K562 (cell line): Measurements from ENCODE around the gene RAPGEF5. TPM values are rescaled to one million over a fixed set of nuclear protein-coding genes. Genes with fewer than 3 reads are reported as not detected.

Experiments used
- ATAC-seq: fragments of 200-7000 bp; cut with Tn5 transposase; 3 replicates; pipeline ENCODE4 v1.9.1; 2020; ENCODE audit warnings: moderate library complexity
- BruUV-seq: library from RNA; stranded (reverse); fragments of 400-500 nt; replicated peaks from 2 replicates; lab custom pipeline; 2021; lab: Mats Ljungman, UMichigan
- CTCF ChIA-PET: fragments of 300-600 bp; formaldehyde crosslinking; extraction: SDS; loops from one replicate; lab custom pipeline; 2021; ENCODE audit warnings: low intra/inter-chr PET ratio; lab: Yijun Ruan, JAX
- POLR2A ChIA-PET: fragments of 300-600, 350-650 bp; sonication (Branson Sonifier 250); formaldehyde crosslinking; extraction: SDS; loops from one replicate; lab custom pipeline; 2021; ENCODE audit warnings: antibody characterized with exemption, inconsistent platforms; lab: Yijun Ruan, JAX
- DNase-seq, 4 experiments: peaks; one replicate each; pipeline versions ENCODE4 v3.0.0 to v3.0.0-alpha.2; 2011 to 2018; ENCODE audit warnings: low spot score in 3 of 4, mixed read lengths in 3 of 4; ENCODE audit errors: extremely low read depth in 1 of 4
- FAIRE-seq: peaks from 2 replicates; lab custom pipeline; 2011; peaks lifted over from hg19 to GRCh38; lab: Jason Lieb, UNC
- H2AFZ ChIP-seq: 2 replicates; pipeline ENCODE4 v1.6.0; 2011; ENCODE audit warnings: low read depth, low read length, control low read depth, inconsistent platforms
- H3K27ac ChIP-seq: fragments of 200-600 bp; 3 replicates; pipeline ENCODE4 v1.8.0; 2011; ENCODE audit warnings: low read depth, mild to moderate bottlenecking, control low read depth, inconsistent platforms, low read length, moderate library complexity, mixed read lengths; ENCODE audit errors: extremely low read depth
- H3K27me3 ChIP-seq, 2 experiments: fragments of 300-600 bp in 1 of 2; 2 replicates in 1 of 2; 3 replicates in 1 of 2; pipeline versions ENCODE4 v1.6.0 to v1.8.0; 2011; ENCODE audit warnings: inconsistent platforms in 2 of 2, low read length in 2 of 2, mild to moderate bottlenecking in 1 of 2, mixed read lengths in 1 of 2, moderate library complexity in 1 of 2; ENCODE audit not compliant: control insufficient read depth in 2 of 2, insufficient read depth in 2 of 2
- H3K36me3 ChIP-seq: fragments of 300-600 bp; 3 replicates; pipeline ENCODE4 v1.8.0; 2011; ENCODE audit warnings: mild to moderate bottlenecking, low read length, inconsistent platforms; ENCODE audit not compliant: control insufficient read depth, insufficient read depth
- H3K4me1 ChIP-seq, 2 experiments: fragments of 200-600 bp in 1 of 2; replicated peaks in 1 of 2; 2 replicates in 1 of 2; 3 replicates in 1 of 2; pipeline versions ENCODE4 v1.5.1 to v1.8.0; 2011; ENCODE audit warnings: inconsistent platforms in 2 of 2, low read length in 2 of 2, mild to moderate bottlenecking in 1 of 2, mixed read lengths in 1 of 2, moderate library complexity in 1 of 2; ENCODE audit not compliant: control insufficient read depth in 2 of 2, insufficient read depth in 2 of 2
- H3K4me2 ChIP-seq: 2 replicates; pipeline ENCODE4 v1.6.1; 2011; ENCODE audit warnings: low read length, control low read depth, inconsistent platforms, mixed read lengths; ENCODE audit not compliant: insufficient read depth
- H3K4me3 ChIP-seq: fragments of 200-600 bp; sonication (generic), shearing (Covaris generic); 2 replicates; pipeline ENCODE4 v1.5.1; 2016; ENCODE audit warnings: control low read depth, inconsistent platforms
- H3K79me2 ChIP-seq: fragments of 200-600 bp; 3 replicates; pipeline ENCODE4 v1.8.0; 2011; ENCODE audit warnings: low read length, inconsistent platforms; ENCODE audit not compliant: control insufficient read depth, insufficient read depth
- H3K9ac ChIP-seq, 2 experiments: 2 replicates each; pipeline versions ENCODE4 v1.6.0 to v1.6.1; 2011; ENCODE audit warnings: low read depth in 2 of 2, low read length in 2 of 2, control low read depth in 1 of 2, inconsistent platforms in 1 of 2, mild to moderate bottlenecking in 1 of 2, mixed read lengths in 1 of 2; ENCODE audit not compliant: insufficient read depth in 1 of 2
- H3K9me1 ChIP-seq: one replicate; pipeline ENCODE4 v1.6.0; 2011; ENCODE audit warnings: inconsistent platforms, mild to moderate bottlenecking, low read length, moderate library complexity; ENCODE audit not compliant: control insufficient read depth, insufficient read depth
- H3K9me3 ChIP-seq: replicated peaks from 2 replicates; pipeline ENCODE4 v1.5.1; 2011; ENCODE audit warnings: low read depth, low read length, inconsistent platforms; ENCODE audit not compliant: control insufficient read depth, insufficient read depth
- H4K20me1 ChIP-seq: replicated peaks from 2 replicates; pipeline ENCODE4 v1.6.1; 2011; ENCODE audit warnings: low read length, inconsistent platforms, mixed read lengths; ENCODE audit not compliant: control insufficient read depth, insufficient read depth
- CHD1 ChIP-seq: fragments of 200-600 bp; sonication (generic); IDR thresholded peaks from one replicate; pipeline ENCODE4 v1.6.1; 2012; ENCODE audit warnings: mild to moderate bottlenecking, moderate library complexity, low read length, inconsistent platforms
- ETS2 ChIP-seq: IDR thresholded peaks from 2 replicates; pipeline ENCODE4 v1.6.1; 2016; ENCODE audit warnings: borderline replicate concordance, missing genetic modification characterization, mild to moderate bottlenecking, moderate library complexity, missing compliant biosample characterization; ENCODE audit not compliant: poor library complexity, severe bottlenecking
- FOXP1 ChIP-seq: sonication (generic); formaldehyde crosslinking; IDR thresholded peaks from 2 replicates; pipeline ENCODE4 v1.8.0; 2022; ENCODE audit warnings: mild to moderate bottlenecking, missing genetic modification reagents
- GTF2E2 ChIP-seq: fragments of 200-800 bp; sonication (Bioruptor generic); IDR thresholded peaks from 2 replicates; pipeline ENCODE4 v1.6.1; 2016; ENCODE audit warnings: missing genetic modification characterization, missing compliant biosample characterization
- HNRNPH1 ChIP-seq: fragments of 200-400 bp; formaldehyde crosslinking; optimal IDR thresholded peaks from 2 replicates; pipeline ENCODE3; 2017; ENCODE audit warnings: low read depth, mild to moderate bottlenecking, low read length, moderate library complexity
- IFI16 ChIP-seq: fragments of 250-450 bp; sonication (Bioruptor Pico); IDR thresholded peaks from 2 replicates; pipeline ENCODE4 v2.1.2; 2022; ENCODE audit warnings: mild to moderate bottlenecking, inconsistent platforms
- MCM5 ChIP-seq: fragments of 450-650 bp; IDR thresholded peaks from 2 replicates; pipeline ENCODE4 v1.6.1; 2016; ENCODE audit warnings: low read depth
- NELFE ChIP-seq: IDR thresholded peaks from 2 replicates; pipeline ENCODE4 v1.6.1; 2011; ENCODE audit warnings: mild to moderate bottlenecking; ENCODE audit not compliant: insufficient read depth, insufficient read length
- PHB ChIP-seq: fragments of 250-450 bp; sonication (Bioruptor Pico); IDR thresholded peaks from 2 replicates; pipeline ENCODE4 v1.5.0; 2021
- RBM25 ChIP-seq: fragments of 200-400 bp; formaldehyde crosslinking; IDR thresholded peaks from 2 replicates; pipeline ENCODE4 v1.6.1; 2018; ENCODE audit warnings: low read length, low read depth, moderate library complexity; ENCODE audit not compliant: severe bottlenecking
- SMC3 ChIP-seq: conservative IDR thresholded peaks from 2 replicates; pipeline ENCODE4 v1.6.1; 2011; ENCODE audit warnings: low read depth, low read length, improper control_type of control experiment; ENCODE audit not compliant: insufficient read depth
- STAG1 ChIP-seq: sonication (generic); formaldehyde crosslinking; IDR thresholded peaks from 2 replicates; pipeline ENCODE4 v1.5.0; 2020; ENCODE audit warnings: missing genetic modification reagents, borderline replicate concordance
- WGBS: fragments of 100-300 bp; shearing (Covaris generic); methylation state at CpG from one replicate; pipeline ENCODE4 v1.1.6; 2016; ENCODE audit warnings: low coverage, mixed read lengths; ENCODE audit not compliant: insufficient coverage; ENCODE audit errors: missing lambda C conversion rate; 5-methylcytosine and 5-hydroxymethylcytosine counted together
- in situ Hi-C: fragments of 300-500 bp; cut with MboI; formaldehyde crosslinking; loops from 4 replicates; pipeline ENCODE4 v1.15.0; 2018; ENCODE audit warnings: inconsistent platforms, mixed read lengths
- intact Hi-C: fragments of 100-400 bp; cut with micrococcal nuclease; formaldehyde crosslinking; loops from 2 replicates; pipeline ENCODE4 v1.14.2; 2022
- polyA plus RNA-seq, 8 experiments: library from polyadenylated mRNA; depleted of rRNA in 4 of 8; stranded (reverse) in 5 of 8; unstranded in 3 of 8; fragments of >200 nt; fragmentation: Nextera tagmentation in 2 of 8; fragmentation: Illumina TruSeq in 1 of 8; extraction: Ambion mirVana in 2 of 8; extraction: Trizol in 1 of 8; gene quantifications; 2 replicates each; pipeline versions ENCODE4 v1.2.1 to v1.2.3, GENCODE V29; 2011 to 2014; ENCODE audit warnings: inconsistent platforms in 1 of 8, missing spikeins in 1 of 8
- total RNA-seq, 7 experiments: library from RNA; depleted of rRNA in 6 of 7; stranded (reverse); fragments of >200 nt in 6 of 7; fragmentation: Illumina TruSeq in 2 of 7; extraction: Trizol in 2 of 7; gene quantifications; 2 replicates each; pipeline versions ENCODE4 v1.2.1 to v1.2.3, GENCODE V29; 2011 to 2021; ENCODE audit warnings: low replicate concordance in 1 of 7
- TF ChIP-seq, protein P1 (sequence below): fragments of 450-650 bp; IDR thresholded peaks from 2 replicates; pipeline ENCODE4 v1.6.1; 2016; ENCODE audit warnings: borderline replicate concordance
- TF ChIP-seq, protein P2 (sequence below): fragments of 450-650 bp; IDR thresholded peaks from 2 replicates; pipeline ENCODE4 v1.6.1; 2016
- TF ChIP-seq, protein P3 (sequence below): sonication (generic); formaldehyde crosslinking; IDR thresholded peaks from 2 replicates; pipeline ENCODE4 v1.8.1; 2022; ENCODE audit warnings: missing genetic modification reagents
- TF ChIP-seq, protein P4 (sequence below): sonication (generic); IDR thresholded peaks from 2 replicates; pipeline ENCODE4 v1.6.1; 2016
- TF ChIP-seq, protein P5 (sequence below): IDR thresholded peaks from 2 replicates; pipeline ENCODE4 v1.6.1; 2014; ENCODE audit warnings: antibody characterized with exemption

Gene RAPGEF5
- total and polyA plus RNA-seq, 9 of the 15 experiments (the other 6 are each of a cell fraction or from before 2014, with no cell fraction given), result 0.39 to 2.0 (median 1.1) TPM

DNA sequence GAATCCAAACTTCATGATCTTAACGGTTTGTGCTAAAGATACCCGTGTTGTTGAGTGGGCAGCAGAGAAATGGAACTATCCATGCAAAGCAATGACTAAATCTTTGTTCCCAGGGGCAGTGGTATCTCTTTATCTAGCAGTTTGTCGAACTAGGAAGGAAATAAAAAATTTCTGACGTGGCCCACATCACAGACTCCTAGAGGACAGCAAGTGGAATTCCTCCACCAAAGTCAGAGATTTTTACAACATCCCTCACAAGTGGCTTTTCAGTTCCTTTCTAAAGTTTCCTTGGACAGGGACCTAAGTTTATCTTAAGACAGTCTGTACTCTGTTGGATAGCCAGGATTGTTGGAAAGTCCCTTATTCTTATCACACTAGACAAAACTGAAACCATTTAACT, 136.0 kb downstream of the RAPGEF5 start:
- intact Hi-C loops, result no loop called here
- no peak overlapping the region for H3K4me2 ChIP-seq
- H3K79me2 ChIP-seq, result no peaks in the 10 kb centered on the region
- DNase-seq (no peak), ATAC-seq (no peak), FAIRE-seq (no peak)
- peaks cover 0 to 7% of the 10 kb centered on the region in 2 experiments; a peak in 3 of 5 replicates for H3K4me1 ChIP-seq
- no peaks in the 10 kb centered on the region for H3K9me3 ChIP-seq
- no peaks in the 10 kb centered on the region for H3K9me1 ChIP-seq
- H3K9ac ChIP-seq, result no peak overlapping the region
- H3K36me3 ChIP-seq, result no peaks in the 10 kb centered on the region
- WGBS, result 5% methylated on average over 4 of the region's 4 CpGs
- BruUV-seq, result no TSS peak
- no peak overlapping the region for H2AFZ ChIP-seq
- no peaks in the 10 kb centered on the region for H3K27me3 ChIP-seq
- no peak overlapping the region for H3K4me3 ChIP-seq
- no peak overlapping the region for H3K27ac ChIP-seq
- H4K20me1 ChIP-seq, result no peaks in the 10 kb centered on the region
- ChIA-PET POLR2A (no interaction called here), CTCF (no interaction called here)
- in situ Hi-C loops, result no loop called here
- TF ChIP-seq PHB (CRISPR knock-in tag) (no peak), GTF2E2 (no peak), MCM5 (no peak), ETS2 (tag) (no peak), HNRNPH1 (no peak), IFI16 (CRISPR knock-in tag) (no peak), SMC3 (no peak), NELFE (no peak), RBM25 (no peak), STAG1 (no peak), FOXP1 (CRISPR knock-in tag) (no peak), CHD1 (no peak)
- TF ChIP-seq, protein P1, sequence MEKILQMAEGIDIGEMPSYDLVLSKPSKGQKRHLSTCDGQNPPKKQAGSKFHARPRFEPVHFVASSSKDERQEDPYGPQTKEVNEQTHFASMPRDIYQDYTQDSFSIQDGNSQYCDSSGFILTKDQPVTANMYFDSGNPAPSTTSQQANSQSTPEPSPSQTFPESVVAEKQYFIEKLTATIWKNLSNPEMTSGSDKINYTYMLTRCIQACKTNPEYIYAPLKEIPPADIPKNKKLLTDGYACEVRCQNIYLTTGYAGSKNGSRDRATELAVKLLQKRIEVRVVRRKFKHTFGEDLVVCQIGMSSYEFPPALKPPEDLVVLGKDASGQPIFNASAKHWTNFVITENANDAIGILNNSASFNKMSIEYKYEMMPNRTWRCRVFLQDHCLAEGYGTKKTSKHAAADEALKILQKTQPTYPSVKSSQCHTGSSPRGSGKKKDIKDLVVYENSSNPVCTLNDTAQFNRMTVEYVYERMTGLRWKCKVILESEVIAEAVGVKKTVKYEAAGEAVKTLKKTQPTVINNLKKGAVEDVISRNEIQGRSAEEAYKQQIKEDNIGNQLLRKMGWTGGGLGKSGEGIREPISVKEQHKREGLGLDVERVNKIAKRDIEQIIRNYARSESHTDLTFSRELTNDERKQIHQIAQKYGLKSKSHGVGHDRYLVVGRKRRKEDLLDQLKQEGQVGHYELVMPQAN, result no peak
- TF ChIP-seq, protein P2, sequence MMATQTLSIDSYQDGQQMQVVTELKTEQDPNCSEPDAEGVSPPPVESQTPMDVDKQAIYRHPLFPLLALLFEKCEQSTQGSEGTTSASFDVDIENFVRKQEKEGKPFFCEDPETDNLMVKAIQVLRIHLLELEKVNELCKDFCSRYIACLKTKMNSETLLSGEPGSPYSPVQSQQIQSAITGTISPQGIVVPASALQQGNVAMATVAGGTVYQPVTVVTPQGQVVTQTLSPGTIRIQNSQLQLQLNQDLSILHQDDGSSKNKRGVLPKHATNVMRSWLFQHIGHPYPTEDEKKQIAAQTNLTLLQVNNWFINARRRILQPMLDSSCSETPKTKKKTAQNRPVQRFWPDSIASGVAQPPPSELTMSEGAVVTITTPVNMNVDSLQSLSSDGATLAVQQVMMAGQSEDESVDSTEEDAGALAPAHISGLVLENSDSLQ, result no peak
- TF ChIP-seq, protein P3, sequence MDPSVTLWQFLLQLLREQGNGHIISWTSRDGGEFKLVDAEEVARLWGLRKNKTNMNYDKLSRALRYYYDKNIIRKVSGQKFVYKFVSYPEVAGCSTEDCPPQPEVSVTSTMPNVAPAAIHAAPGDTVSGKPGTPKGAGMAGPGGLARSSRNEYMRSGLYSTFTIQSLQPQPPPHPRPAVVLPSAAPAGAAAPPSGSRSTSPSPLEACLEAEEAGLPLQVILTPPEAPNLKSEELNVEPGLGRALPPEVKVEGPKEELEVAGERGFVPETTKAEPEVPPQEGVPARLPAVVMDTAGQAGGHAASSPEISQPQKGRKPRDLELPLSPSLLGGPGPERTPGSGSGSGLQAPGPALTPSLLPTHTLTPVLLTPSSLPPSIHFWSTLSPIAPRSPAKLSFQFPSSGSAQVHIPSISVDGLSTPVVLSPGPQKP (CRISPR knock-in tag), result no peak
- TF ChIP-seq, protein P4, sequence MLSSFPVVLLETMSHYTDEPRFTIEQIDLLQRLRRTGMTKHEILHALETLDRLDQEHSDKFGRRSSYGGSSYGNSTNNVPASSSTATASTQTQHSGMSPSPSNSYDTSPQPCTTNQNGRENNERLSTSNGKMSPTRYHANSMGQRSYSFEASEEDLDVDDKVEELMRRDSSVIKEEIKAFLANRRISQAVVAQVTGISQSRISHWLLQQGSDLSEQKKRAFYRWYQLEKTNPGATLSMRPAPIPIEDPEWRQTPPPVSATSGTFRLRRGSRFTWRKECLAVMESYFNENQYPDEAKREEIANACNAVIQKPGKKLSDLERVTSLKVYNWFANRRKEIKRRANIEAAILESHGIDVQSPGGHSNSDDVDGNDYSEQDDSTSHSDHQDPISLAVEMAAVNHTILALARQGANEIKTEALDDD, result no peak
- TF ChIP-seq, protein P5, sequence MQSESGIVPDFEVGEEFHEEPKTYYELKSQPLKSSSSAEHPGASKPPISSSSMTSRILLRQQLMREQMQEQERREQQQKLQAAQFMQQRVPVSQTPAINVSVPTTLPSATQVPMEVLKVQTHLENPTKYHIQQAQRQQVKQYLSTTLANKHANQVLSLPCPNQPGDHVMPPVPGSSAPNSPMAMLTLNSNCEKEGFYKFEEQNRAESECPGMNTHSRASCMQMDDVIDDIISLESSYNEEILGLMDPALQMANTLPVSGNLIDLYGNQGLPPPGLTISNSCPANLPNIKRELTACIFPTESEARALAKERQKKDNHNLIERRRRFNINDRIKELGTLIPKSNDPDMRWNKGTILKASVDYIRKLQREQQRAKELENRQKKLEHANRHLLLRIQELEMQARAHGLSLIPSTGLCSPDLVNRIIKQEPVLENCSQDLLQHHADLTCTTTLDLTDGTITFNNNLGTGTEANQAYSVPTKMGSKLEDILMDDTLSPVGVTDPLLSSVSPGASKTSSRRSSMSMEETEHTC, result no peak
